Measurements from ENCODE around the gene AUTS2.

Gene AUTS2

DNA sequence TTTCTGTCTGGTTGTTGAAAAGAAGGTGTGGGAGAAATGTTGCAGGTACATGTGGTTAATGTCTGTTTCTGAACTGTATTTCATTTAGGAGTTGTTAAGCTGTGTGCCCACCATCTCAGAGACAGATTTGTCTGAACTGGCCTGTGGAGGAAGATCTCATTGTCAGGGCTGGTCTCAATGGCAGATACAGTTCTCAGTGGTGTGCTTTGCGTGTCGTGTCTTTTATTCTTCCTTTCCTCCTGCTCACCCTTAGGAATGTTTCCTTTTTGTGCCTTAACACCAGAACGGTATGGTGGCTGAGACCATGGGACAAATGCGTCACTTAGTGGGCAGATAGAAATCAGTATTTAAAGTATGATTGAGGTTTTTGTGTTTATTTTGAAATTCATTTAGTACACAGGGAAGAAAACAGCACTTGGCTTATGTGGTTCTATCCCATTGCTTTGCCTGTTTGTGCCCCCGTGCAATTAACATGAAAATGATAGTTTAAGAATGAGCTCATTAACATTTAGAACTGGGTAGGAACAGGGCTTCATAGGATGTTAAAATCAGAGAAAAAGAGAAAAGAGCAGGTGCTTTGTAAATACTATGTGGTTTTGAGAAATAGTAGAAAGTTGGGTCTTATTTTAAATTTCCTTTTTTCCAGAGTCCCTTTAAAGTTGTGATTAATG lies 112.6 kb downstream of the AUTS2 start:
- no peaks in the 10 kb centered on the region for H3K36me3 Mint-ChIP-seq (ENCODE audit: low read depth)
- no peak overlapping the region for H3K27ac Mint-ChIP-seq

DNA sequence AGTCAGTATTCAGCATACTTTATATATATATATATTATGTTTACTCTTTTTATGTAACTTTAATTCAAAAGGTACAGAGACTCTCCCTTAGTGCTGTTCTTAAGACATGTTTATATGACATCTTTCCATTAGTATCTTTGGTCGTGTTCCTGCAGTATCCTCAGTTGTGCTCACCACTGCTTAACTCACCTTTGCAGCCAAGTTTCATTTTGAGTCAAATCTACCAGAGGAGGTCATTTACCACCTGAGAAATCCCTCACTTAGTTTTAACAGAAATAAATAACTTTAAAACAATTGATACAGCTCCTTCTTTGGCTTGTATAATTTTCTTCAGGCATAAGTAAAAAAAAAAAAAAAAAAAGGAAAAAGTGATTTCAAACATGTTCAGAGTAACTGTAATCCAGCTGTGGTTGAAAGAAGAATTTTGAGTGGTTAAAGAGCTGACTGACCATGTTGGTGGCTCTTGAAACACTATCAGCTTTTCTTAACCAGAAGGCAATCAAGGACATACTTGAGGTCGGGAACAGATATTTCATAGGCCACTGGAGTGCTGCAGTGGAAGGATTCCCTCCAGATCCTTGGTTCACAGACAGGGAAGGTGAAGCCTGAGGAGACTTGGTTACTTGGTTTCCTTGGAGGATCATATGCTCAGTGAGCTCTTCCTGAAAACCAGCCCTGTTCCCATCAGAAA lies 116.8 kb downstream of the AUTS2 start:
- Mint-ChIP-seq H3K27me3 (peaks cover 12% of the 10 kb centered on the region), H3K27ac (no peak overlapping the region), H3K9me3 (no peaks in the 10 kb centered on the region), H3K4me3 (no peak overlapping the region), H3K36me3 (ENCODE audit: low read depth) (no peaks in the 10 kb centered on the region), H3K4me1 (ENCODE audit: low read depth) (no peaks in the 10 kb centered on the region)
- DNase-seq = no peak

More for the DNA sequence above, 112.6 kb downstream of the AUTS2 start:
- H3K9me3 Mint-ChIP-seq = no peaks in the 10 kb centered on the region
- no peak for DNase-seq
- peaks cover 11% of the 10 kb centered on the region for H3K27me3 Mint-ChIP-seq
- H3K4me1 Mint-ChIP-seq (ENCODE audit: low read depth) = no peaks in the 10 kb centered on the region
- H3K4me3 Mint-ChIP-seq = no peak overlapping the region

DNA sequence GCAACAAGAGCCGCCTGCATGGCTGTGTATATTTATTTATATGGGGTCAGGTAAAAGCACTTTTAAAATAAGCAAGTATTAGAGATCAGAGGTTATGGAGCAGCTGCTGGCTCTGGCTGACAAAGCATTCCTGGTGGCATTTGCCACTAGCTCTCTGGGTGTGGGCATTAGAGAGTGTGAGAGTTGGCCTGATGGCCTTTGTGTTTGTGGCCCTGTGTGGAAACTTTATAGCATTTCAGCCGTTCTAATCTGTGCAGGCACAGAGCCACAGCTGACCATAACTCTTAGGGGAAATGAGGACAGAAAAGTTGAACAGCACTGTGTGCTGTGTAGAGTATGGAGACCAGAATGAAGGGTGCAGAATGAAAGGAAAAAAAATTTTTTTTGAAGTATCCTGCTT lies 118.9 kb downstream of the AUTS2 start:
- Mint-ChIP-seq H3K4me1 (ENCODE audit: low read depth) (no peaks in the 10 kb centered on the region), H3K9me3 (no peaks in the 10 kb centered on the region), H3K27ac (no peak overlapping the region), H3K27me3 (peaks cover 12% of the 10 kb centered on the region), H3K4me3 (no peak overlapping the region), H3K36me3 (ENCODE audit: low read depth) (no peaks in the 10 kb centered on the region)
- DNase-seq = no peak

DNA sequence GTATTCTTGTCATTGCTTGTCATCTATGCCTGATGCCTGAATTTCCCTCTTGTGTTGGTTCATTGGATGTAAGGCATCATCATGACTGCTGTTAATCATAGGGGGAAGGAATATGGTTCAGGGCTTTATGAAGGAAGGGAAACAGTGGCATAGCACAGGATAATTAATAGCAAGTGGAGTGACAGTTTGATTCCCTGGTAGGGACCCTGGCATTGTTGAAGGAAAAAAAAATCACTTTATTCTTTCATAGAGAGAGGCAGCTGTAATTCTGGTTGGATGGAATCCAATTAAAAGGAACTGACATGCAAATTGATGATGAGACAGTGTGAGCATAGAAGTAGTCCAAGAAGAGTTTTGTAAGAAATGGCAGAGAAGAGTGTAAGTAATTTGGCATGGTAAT lies 121.4 kb downstream of the AUTS2 start:
- DNase-seq = no peak
- Mint-ChIP-seq H3K27me3 (peaks cover 12% of the 10 kb centered on the region), H3K4me3 (no peak overlapping the region), H3K27ac (no peak overlapping the region), H3K4me1 (ENCODE audit: low read depth) (no peaks in the 10 kb centered on the region), H3K9me3 (no peaks in the 10 kb centered on the region), H3K36me3 (ENCODE audit: low read depth) (no peaks in the 10 kb centered on the region)

DNA sequence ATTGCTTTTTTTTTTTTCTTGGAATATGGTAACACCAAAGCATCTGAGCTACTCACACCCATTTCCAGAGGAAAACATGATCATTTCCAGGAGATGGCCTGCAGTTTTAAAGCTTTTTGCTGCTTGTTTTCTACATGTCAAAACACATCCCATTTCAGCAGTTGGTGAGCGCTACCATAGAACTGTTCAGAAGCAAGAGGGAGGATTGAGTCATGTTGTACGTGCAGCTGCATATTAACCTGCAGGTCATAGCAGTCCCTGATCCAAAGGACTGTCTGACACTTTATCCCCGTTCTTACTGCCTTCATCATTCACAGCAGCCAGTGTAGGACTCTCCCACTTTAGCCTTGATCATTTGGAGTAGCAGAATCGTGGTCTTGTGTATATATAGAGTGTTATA lies 124.6 kb downstream of the AUTS2 start:
- H3K27ac Mint-ChIP-seq = no peak overlapping the region
- H3K36me3 Mint-ChIP-seq (ENCODE audit: low read depth) = no peaks in the 10 kb centered on the region
- no peaks in the 10 kb centered on the region for H3K27me3 Mint-ChIP-seq
- H3K4me3 Mint-ChIP-seq = no peak overlapping the region
- DNase-seq = no peak
- no peaks in the 10 kb centered on the region for H3K4me1 Mint-ChIP-seq (ENCODE audit: low read depth)
- H3K9me3 Mint-ChIP-seq = no peaks in the 10 kb centered on the region

DNA sequence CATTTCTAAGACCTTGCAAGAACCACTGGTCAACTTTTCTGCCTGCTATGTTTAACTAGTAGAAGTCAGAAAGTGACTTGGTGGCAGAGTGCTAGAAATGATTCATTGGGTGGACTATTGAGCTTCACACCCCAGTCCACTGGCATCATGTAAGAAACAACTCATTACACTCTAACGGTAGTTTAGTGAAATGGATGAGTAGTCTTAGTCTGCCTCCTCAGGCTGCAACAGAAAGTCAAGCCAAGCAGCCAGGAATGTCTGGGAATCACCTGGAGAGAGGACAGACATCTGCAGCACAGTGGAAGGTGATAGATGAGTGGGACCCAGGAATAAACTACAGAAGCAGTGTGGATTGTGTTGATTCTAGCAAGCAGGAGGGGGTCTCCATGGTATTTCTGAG lies 125.4 kb downstream of the AUTS2 start:
- Mint-ChIP-seq H3K4me3 (no peak overlapping the region), H3K36me3 (ENCODE audit: low read depth) (no peaks in the 10 kb centered on the region), H3K27ac (no peak overlapping the region), H3K27me3 (peaks cover 4% of the 10 kb centered on the region), H3K4me1 (ENCODE audit: low read depth) (no peaks in the 10 kb centered on the region), H3K9me3 (no peaks in the 10 kb centered on the region)
- no peak for DNase-seq

DNA sequence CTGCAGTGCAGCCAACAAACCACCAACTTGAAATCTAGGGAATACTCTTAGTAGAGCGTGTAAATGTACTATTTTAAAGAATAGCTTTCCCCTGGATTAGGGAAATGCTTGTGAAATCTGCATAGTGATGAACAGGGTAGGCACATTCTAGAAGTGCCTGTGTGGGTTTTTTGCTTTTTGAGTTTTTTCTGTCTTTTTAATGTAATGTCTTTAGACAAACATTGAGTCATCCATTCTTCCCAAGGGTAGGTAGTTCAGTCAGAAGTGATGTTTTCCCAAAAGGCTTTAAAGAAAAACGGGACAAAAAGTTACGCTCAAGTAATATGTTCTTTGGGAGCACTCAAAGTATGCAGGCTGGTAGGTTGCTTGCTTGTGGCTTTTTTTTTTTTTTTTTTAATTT lies 130.0 kb downstream of the AUTS2 start:
- no peaks in the 10 kb centered on the region for H3K36me3 Mint-ChIP-seq (ENCODE audit: low read depth)
- peaks cover 7% of the 10 kb centered on the region for H3K27me3 Mint-ChIP-seq
- DNase-seq = no peak
- no peak overlapping the region for H3K27ac Mint-ChIP-seq
- no peak overlapping the region for H3K4me3 Mint-ChIP-seq
- no peaks in the 10 kb centered on the region for H3K4me1 Mint-ChIP-seq (ENCODE audit: low read depth)
- H3K9me3 Mint-ChIP-seq = no peaks in the 10 kb centered on the region

DNA sequence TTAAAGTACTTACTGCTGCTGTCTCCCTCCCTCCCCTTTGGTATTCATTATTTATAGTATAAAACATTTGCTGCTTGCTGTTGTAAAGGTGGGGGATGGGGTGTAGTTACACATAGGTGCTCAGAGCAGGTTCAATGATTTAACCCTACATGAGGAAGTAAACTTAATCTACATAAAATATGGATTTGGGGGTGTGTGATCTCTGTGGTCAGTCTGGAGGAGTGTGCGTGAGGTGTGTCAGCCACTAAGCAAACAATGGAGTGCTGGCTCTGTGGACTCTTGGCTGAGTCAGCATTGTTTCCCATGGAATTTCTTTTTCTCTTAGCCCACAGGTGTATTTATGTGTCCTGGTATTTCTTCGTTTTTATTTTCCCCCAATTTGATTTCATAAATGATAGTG lies 133.9 kb downstream of the AUTS2 start:
- no peak for DNase-seq
- H3K4me3 Mint-ChIP-seq = no peak overlapping the region
- no peaks in the 10 kb centered on the region for H3K4me1 Mint-ChIP-seq (ENCODE audit: low read depth)
- H3K27me3 Mint-ChIP-seq = peaks cover 15% of the 10 kb centered on the region
- no peaks in the 10 kb centered on the region for H3K36me3 Mint-ChIP-seq (ENCODE audit: low read depth)
- no peaks in the 10 kb centered on the region for H3K9me3 Mint-ChIP-seq
- no peak overlapping the region for H3K27ac Mint-ChIP-seq

DNA sequence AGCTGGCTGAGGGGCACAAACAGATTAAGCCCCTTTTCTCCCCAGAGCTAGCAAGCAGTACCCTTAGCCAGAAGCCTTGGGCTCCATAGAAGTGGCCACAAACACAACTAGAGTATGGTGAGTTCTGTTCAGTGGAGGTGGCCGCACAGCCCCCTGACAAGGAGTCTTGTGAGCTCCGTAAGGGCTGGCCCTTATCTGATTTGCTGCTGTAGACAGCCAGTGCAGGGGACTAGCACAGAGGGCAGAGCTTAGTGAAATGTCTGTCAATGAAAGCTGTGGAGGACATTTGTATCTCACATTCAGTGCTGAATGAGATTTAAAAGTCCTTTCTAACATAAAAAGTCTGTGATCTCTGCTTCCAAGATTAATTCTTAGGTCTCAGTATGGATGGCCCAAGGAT lies 137.3 kb downstream of the AUTS2 start:
- peaks cover 20% of the 10 kb centered on the region for H3K27me3 Mint-ChIP-seq
- peaks cover 21% of the 10 kb centered on the region for H3K4me1 Mint-ChIP-seq (ENCODE audit: low read depth)
- no peak for DNase-seq
- H3K27ac Mint-ChIP-seq = no peak overlapping the region
- H3K9me3 Mint-ChIP-seq = no peaks in the 10 kb centered on the region
- H3K4me3 Mint-ChIP-seq = no peak overlapping the region
- no peaks in the 10 kb centered on the region for H3K36me3 Mint-ChIP-seq (ENCODE audit: low read depth)

DNA sequence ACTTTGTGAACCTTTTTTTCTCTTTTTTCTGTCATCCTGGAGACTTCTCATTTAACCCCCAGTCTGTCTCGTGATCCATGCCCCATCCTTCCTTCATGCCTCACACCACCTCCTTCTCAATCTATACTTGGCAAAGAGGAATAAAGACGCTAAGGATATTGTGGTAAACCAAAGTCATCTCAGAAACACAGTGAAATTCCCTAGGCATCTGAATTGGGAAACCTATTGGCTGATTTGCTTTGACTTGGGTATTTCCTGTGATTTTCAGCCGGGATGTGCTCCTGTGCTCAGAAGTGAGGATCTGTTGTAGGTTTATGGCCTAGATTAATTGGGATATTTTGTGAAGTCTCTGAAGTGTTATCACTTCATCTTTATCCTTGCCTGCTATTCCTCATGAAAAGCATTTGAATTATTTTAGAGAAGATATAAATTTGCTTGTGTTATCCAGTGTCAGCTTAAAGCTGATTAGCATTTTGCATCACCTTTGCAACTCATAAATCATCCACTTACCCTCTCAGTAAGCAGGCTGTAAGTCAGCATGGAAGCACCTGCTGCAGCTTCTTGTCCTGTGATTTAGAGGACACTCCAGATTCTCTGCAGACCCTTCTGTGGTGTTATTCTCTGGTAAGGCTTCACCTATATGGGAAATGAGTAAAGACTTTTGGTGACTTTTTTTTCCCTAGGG lies 138.0 kb downstream of the AUTS2 start:
- Mint-ChIP-seq H3K4me1 (ENCODE audit: low read depth) (peaks cover 21% of the 10 kb centered on the region), H3K27ac (no peak overlapping the region), H3K27me3 (peaks cover 20% of the 10 kb centered on the region), H3K4me3 (no peak overlapping the region), H3K36me3 (ENCODE audit: low read depth) (no peaks in the 10 kb centered on the region), H3K9me3 (no peaks in the 10 kb centered on the region)
- no peak for DNase-seq

DNA sequence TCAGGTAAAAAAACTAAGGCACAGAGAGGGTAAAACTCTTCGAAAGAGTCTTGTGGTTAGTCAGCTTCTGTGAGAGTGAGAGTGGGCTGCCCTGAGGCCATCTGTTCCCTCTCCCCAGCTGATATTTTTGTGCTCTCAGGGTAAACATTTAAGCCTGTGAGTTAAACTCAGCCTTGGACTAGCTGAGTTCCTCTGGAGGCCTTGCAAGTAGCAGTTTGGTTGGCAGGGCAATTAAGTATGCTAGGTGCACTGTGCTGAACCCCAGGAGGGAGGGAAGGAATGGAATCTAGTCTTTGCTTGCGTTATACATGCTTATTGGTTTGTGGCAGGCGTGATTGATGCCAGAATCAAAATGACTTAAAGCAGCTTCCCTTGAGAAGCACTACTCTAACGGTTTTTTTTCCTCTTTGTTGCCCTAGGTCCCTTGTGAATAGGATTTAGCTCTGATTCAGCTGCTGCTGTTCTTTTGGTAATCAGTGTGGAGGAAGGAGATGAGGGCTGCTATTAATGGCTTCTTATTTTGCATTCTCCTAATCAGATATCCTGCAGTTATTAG lies 140.2 kb downstream of the AUTS2 start:
- H3K36me3 Mint-ChIP-seq (ENCODE audit: low read depth) = no peaks in the 10 kb centered on the region
- no peak overlapping the region for H3K4me3 Mint-ChIP-seq
- H3K9me3 Mint-ChIP-seq = no peaks in the 10 kb centered on the region
- no peak for DNase-seq
- H3K4me1 Mint-ChIP-seq (ENCODE audit: low read depth) = peaks cover 21% of the 10 kb centered on the region
- no peak overlapping the region for H3K27ac Mint-ChIP-seq
- H3K27me3 Mint-ChIP-seq = peaks cover 16% of the 10 kb centered on the region

DNA sequence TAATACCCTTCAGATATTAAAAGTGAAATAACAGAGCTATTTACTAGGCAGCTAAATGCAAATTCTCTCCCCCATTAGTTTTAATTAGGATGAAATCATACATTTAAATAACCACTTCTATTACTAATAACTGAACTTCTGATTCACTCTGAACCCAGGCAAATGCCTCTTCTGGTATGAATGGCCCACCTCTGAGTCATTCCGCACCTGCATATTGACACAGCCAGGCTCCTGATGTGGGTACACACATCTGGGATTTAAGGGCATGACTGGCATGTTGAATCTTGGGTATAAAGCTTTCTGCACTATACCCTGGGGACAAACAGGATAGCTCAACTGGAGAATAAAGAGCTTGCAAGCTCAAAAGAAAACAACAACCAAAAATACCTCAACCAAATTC lies 140.9 kb downstream of the AUTS2 start:
- Mint-ChIP-seq H3K27me3 (peaks cover 16% of the 10 kb centered on the region), H3K36me3 (ENCODE audit: low read depth) (no peaks in the 10 kb centered on the region), H3K27ac (no peak overlapping the region), H3K9me3 (no peaks in the 10 kb centered on the region), H3K4me1 (ENCODE audit: low read depth) (peaks cover 21% of the 10 kb centered on the region), H3K4me3 (no peak overlapping the region)
- DNase-seq = no peak

DNA sequence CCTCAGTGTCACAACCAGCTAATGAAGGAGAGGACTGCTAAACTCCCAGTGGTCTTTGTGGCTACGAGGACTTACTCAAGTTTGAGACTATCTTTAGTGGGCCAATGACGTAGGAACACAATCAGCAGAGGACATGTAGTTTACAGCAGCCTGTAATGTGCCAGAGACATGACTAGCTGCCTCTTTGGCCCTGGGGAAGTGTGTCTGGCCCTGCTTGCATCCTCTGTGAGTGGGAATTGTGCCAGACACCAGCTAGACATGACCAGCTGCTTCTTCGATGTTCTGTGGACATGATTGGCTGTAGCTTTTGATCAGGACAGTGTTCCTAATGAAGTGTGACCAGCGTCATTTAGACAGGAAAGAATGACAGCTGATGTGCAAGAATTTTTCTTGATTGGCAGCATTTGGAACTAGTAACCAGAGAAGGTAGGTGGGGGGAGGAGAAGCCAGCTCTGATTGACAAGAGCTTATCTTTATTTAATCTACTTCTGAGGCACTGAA lies 141.7 kb downstream of the AUTS2 start:
- Mint-ChIP-seq H3K27me3 (peaks cover 16% of the 10 kb centered on the region), H3K27ac (no peak overlapping the region), H3K36me3 (ENCODE audit: low read depth) (no peaks in the 10 kb centered on the region), H3K4me1 (ENCODE audit: low read depth) (peaks cover 21% of the 10 kb centered on the region), H3K9me3 (no peaks in the 10 kb centered on the region), H3K4me3 (no peak overlapping the region)
- DNase-seq = no peak

DNA sequence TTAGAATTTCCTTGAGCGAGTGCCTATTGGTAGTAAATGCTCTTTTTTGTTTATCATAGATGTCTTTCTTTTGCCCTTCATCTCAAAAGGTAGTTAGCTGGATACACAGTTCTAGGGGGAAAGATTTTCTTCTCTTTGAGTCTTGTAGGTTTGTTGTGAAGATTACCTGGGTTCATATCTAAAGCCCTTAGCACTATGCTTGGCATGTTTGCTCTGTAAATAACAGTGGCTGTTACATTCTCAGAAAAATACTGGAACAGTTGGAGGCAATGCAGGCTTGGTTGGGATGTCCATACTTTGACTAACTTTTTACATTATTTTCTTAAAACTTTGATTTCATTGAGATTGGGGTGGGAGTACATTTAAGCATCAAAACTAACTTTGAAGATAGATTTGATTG lies 144.0 kb downstream of the AUTS2 start:
- Mint-ChIP-seq H3K4me1 (ENCODE audit: low read depth) (peaks cover 21% of the 10 kb centered on the region), H3K27me3 (peaks cover 11% of the 10 kb centered on the region), H3K4me3 (no peak overlapping the region), H3K9me3 (no peaks in the 10 kb centered on the region), H3K27ac (no peak overlapping the region), H3K36me3 (ENCODE audit: low read depth) (no peaks in the 10 kb centered on the region)
- DNase-seq = no peak

DNA sequence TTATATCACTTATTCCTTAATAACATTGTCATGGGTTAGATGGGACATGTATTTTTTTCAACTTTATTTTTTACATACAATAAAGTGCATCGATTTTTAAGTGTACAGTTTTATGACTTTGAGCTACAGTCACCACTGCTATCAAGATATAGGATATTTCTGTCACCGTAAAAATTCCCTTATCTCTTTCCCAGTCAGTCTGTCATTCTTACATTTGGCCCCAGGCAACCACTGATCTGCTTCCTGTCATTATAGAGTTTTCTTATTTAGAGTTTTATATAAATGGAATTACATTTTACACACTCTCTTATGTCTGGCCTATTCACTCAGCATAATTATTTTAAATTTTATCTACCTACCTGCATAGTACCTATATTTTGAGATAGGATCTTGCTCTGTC lies 145.2 kb downstream of the AUTS2 start:
- peaks cover 2% of the 10 kb centered on the region for H3K27me3 Mint-ChIP-seq
- H3K27ac Mint-ChIP-seq = no peak overlapping the region
- peaks cover 18% of the 10 kb centered on the region for H3K4me1 Mint-ChIP-seq (ENCODE audit: low read depth)
- H3K4me3 Mint-ChIP-seq = no peak overlapping the region
- H3K36me3 Mint-ChIP-seq (ENCODE audit: low read depth) = no peaks in the 10 kb centered on the region
- no peak for DNase-seq
- H3K9me3 Mint-ChIP-seq = no peaks in the 10 kb centered on the region

Measured in activated T-cell treated with anti-CD3 and anti-CD28 coated beads, Interleukin-2, amount 50 U/mL, for 24 hours (primary cell).